Measurements from ENCODE around the gene BICDL2. TPM values are rescaled to one million over a fixed set of nuclear protein-coding genes. Genes with fewer than 3 reads are reported as not detected.
A peak's percentile ranks its signal among the peaks of the same experiment; 100 is the strongest.

Gene BICDL2
- total RNA-seq, 1 donor from 2014 or later, result 5.1 TPM

DNA sequence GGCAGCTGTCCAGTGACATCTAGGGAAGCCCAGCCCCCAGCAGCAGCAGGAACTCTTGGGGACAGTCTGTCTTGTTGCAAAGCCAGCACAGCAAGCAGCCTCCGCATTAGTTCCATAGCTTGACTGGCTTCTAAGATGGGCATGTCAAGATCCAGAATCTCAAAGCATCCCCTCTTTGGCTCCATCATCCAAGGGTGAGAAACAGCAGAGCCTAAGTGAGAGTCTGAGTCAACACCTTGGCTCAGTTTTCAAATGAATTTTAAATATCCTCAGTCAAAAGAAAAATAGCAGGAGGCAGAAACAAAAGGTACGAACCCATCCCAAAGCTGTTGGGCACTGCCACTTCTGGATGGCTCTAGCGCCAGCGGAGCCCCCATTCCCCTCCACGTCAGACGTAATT lies 21.8 kb downstream of the BICDL2 start:
- Mint-ChIP-seq H3K27me3 (ENCODE audit: low read depth) (peaks cover 52% of the 10 kb centered on the region), H3K9me3 (no peaks in the 10 kb centered on the region), H3K4me1 (peaks cover 62% of the 10 kb centered on the region), H3K4me3 (peak overlapping the region; percentile 37), H3K27ac (peak overlapping the region; percentile 80), H3K36me3 (peaks cover 4% of the 10 kb centered on the region)
- DNase-seq (ENCODE audit: low spot score in 2 of 2, unreplicated experiment in 2 of 2), result no peak
- TF ChIP-seq, protein P1, sequence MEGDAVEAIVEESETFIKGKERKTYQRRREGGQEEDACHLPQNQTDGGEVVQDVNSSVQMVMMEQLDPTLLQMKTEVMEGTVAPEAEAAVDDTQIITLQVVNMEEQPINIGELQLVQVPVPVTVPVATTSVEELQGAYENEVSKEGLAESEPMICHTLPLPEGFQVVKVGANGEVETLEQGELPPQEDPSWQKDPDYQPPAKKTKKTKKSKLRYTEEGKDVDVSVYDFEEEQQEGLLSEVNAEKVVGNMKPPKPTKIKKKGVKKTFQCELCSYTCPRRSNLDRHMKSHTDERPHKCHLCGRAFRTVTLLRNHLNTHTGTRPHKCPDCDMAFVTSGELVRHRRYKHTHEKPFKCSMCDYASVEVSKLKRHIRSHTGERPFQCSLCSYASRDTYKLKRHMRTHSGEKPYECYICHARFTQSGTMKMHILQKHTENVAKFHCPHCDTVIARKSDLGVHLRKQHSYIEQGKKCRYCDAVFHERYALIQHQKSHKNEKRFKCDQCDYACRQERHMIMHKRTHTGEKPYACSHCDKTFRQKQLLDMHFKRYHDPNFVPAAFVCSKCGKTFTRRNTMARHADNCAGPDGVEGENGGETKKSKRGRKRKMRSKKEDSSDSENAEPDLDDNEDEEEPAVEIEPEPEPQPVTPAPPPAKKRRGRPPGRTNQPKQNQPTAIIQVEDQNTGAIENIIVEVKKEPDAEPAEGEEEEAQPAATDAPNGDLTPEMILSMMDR (IDR thresholded peaks at IDR 0.05; ENCODE audit: unreplicated experiment), result no peak

DNA sequence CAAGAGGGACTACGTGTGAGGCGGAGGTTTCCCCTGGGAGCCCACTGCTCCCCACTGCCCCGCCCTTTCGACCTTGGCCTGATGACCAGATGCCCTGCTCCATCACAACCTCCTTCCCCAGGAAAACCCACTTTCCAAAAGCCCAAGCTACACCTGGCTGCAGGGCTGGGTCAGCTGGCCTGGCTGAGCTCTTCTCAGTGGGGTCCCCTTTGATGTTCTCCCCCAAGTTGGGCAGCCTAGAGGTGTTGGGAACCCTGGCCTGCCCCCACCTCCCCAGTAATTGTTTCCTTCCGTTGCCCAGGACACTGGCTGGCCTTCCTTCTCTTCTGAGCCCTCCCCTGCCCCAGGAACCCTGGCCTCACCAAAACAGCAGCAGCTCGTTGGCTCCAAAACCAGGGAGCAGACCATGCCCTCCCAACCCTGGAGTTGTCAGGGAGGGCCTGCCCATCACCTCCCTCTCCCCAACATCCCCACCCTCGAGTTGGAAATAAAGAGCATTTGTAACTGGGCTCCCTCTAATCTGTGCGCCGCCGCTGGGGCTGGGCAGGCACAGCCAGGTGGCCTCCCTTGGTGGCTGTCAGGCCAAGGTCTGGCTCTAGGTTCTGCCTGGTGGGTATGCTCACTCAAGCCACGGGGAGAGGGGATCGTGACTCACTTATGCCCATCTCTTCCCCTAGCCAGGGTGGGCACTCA lies 22.6 kb downstream of the BICDL2 start:
- H3K27me3 Mint-ChIP-seq (ENCODE audit: low read depth), result peaks cover 54% of the 10 kb centered on the region
- H3K4me1 Mint-ChIP-seq, result peaks cover 66% of the 10 kb centered on the region
- peak overlapping the region; percentile 76 for H3K27ac Mint-ChIP-seq
- DNase-seq (ENCODE audit: low spot score in 2 of 2, unreplicated experiment in 2 of 2), result no peak
- TF ChIP-seq, protein P1 (IDR thresholded peaks at IDR 0.05; ENCODE audit: unreplicated experiment), result no peak
- peaks cover 4% of the 10 kb centered on the region for H3K36me3 Mint-ChIP-seq
- H3K9me3 Mint-ChIP-seq, result no peaks in the 10 kb centered on the region
- H3K4me3 Mint-ChIP-seq, result peak overlapping the region; percentile 42

DNA sequence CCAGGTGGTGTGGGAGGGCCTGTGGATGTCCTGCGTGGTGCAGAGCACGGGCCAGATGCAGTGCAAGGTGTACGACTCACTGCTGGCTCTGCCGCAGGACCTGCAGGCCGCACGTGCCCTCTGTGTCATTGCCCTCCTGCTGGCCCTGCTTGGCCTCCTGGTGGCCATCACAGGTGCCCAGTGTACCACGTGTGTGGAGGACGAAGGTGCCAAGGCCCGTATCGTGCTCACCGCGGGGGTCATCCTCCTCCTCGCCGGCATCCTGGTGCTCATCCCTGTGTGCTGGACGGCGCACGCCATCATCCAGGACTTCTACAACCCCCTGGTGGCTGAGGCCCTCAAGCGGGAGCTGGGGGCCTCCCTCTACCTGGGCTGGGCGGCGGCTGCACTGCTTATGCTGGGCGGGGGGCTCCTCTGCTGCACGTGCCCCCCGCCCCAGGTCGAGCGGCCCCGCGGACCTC lies 23.2 kb downstream of the BICDL2 start:
- peak overlapping the region; percentile 97 for H3K27ac Mint-ChIP-seq
- H3K4me3 Mint-ChIP-seq, result peak overlapping the region; percentile 60
- H3K27me3 Mint-ChIP-seq (ENCODE audit: low read depth), result peaks cover 56% of the 10 kb centered on the region
- TF ChIP-seq, protein P1 (IDR thresholded peaks at IDR 0.05; ENCODE audit: unreplicated experiment), result no peak
- DNase-seq (ENCODE audit: low spot score in 2 of 2, unreplicated experiment in 2 of 2), result no peak
- peaks cover 70% of the 10 kb centered on the region for H3K4me1 Mint-ChIP-seq
- peaks cover 4% of the 10 kb centered on the region for H3K36me3 Mint-ChIP-seq
- H3K9me3 Mint-ChIP-seq, result no peaks in the 10 kb centered on the region

DNA sequence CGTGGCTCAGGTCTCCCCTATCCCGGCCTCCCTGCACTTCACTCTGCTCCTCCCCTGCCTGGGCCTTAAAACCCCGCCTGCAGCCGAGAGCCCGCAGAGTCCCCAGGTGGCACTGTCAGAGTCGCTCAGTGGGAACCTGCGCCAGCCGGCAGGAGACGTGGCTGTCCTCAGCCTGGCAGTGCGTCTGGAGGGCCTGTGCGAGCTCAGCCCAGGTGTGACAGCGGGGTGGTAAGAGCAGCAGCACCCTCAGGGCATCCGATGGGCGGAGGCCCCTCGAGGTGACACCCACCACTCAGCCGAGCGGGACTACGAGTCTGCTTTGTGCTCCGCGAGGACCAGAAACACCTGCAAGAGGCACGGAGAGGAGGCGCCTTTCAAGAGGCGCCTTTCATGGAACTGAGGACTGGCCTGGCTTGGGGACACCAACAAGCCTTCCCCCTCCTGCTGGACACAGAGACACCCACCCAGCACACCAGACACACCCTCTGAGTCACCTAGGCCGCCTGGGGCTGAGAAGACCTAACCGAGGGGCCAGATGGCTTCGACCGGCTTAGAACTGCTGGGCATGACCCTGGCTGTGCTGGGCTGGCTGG lies 23.8 kb downstream of the BICDL2 start, which contains the start of gene CLDN9:
CLDN9 (plus strand) TSS at position 96 of the 593 bp plus-strand sequence; CDS start at position 536, 440 bp downstream.
- H3K4me1 Mint-ChIP-seq, result peaks cover 70% of the 10 kb centered on the region
- TF ChIP-seq, protein P1 (IDR thresholded peaks at IDR 0.05; ENCODE audit: unreplicated experiment), result no peak
- peak within 1 kb of the TSS; percentile 97 for H3K27ac Mint-ChIP-seq
- peaks cover 56% of the 10 kb centered on the region for H3K27me3 Mint-ChIP-seq (ENCODE audit: low read depth)
- no peaks in the 10 kb centered on the region for H3K9me3 Mint-ChIP-seq
- H3K4me3 Mint-ChIP-seq, result peak within 1 kb of the TSS; percentile 60
- DNase-seq (ENCODE audit: low spot score in 2 of 2, unreplicated experiment in 2 of 2), result peak in 1 of 2 experiments; percentile 60
- peaks cover 4% of the 10 kb centered on the region for H3K36me3 Mint-ChIP-seq

DNA sequence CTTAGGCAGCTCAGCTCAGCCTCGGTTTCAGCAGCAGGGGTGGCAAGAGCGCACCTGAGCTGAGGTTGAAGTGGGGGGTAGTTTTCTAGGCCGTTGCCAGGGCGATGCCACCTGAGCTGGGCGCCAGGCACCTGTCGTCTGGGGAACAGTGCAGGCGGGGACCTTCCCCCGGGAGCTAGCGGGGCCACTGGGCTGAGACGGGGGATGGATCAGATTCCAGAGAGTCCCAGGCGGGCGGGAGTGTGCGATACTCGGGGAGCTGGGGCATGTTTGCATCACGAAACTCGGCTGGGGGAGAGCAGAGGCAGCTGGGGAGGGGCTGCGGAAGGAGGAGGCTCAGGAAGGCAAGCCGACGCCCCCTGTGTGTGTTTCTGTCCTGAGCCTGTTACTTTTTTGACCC lies 24.5 kb downstream of the BICDL2 start:
- Mint-ChIP-seq H3K4me3 (peak overlapping the region; percentile 60), H3K27me3 (ENCODE audit: low read depth) (peaks cover 60% of the 10 kb centered on the region), H3K27ac (peak overlapping the region; percentile 97), H3K36me3 (peaks cover 4% of the 10 kb centered on the region), H3K4me1 (peaks cover 77% of the 10 kb centered on the region), H3K9me3 (no peaks in the 10 kb centered on the region)
- TF ChIP-seq, protein P1 (IDR thresholded peaks at IDR 0.05; ENCODE audit: unreplicated experiment), result no peak
- DNase-seq (ENCODE audit: low spot score in 2 of 2, unreplicated experiment in 2 of 2), result peak in 1 of 2 experiments; percentile 64

All from mesothelial cell of epicardium (in vitro differentiated cells).